Heart left ventricle (tissue), 16 donors: Measurements from ENCODE around the gene SYNPO. TPM values are rescaled to one million over a fixed set of nuclear protein-coding genes. Genes with fewer than 3 reads are reported as not detected.
A peak's percentile ranks its signal among the peaks of the same experiment; 100 is the strongest.

Experiments used
- ATAC-seq, 4 donors: fragments of 200-7000 bp; cut with Tn5 transposase; one replicate each; pipeline ENCODE4 v1.9.1; 2020 to 2022; ENCODE audit warnings: moderate library complexity in 4 of 4, mild to moderate bottlenecking in 3 of 4, moderate number of reproducible peaks in 1 of 4
- DNase-seq, 5 donors: peaks; one replicate each; pipeline ENCODE4 v3.0.0-alpha.2; 2020
- H3K27ac ChIP-seq, 12 donors: fragments of 200-600 bp; sonication (generic) in 4 of 12; one replicate each; pipeline versions ENCODE4 v1.5.0 to v1.8.0; 2016 to 2022; ENCODE audit warnings: mild to moderate bottlenecking in 2 of 12
- H3K27me3 ChIP-seq, 9 donors: fragments of 200-600 bp; sonication (generic) in 2 of 9; one replicate each; pipeline versions ENCODE4 v1.5.1 to v1.8.0; 2016 to 2022; ENCODE audit warnings: mild to moderate bottlenecking in 3 of 9
- H3K36me3 ChIP-seq, 9 donors: fragments of 200-600 bp; sonication (generic) in 2 of 9; one replicate each; pipeline versions ENCODE4 v1.5.0 to v1.8.0; 2018 to 2022; ENCODE audit warnings: mild to moderate bottlenecking in 2 of 9
- H3K4me1 ChIP-seq, 12 donors: fragments of 200-600 bp; sonication (generic) in 4 of 12; one replicate each; pipeline versions ENCODE4 v1.5.0 to v1.8.0; 2016 to 2022; ENCODE audit warnings: mild to moderate bottlenecking in 3 of 12
- H3K4me3 ChIP-seq, 12 donors: fragments of 200-600 bp; sonication (generic) in 4 of 12; one replicate each; pipeline versions ENCODE4 v1.5.0 to v1.8.0; 2017 to 2022; ENCODE audit warnings: mild to moderate bottlenecking in 9 of 12, moderate library complexity in 4 of 12
- H3K9me3 ChIP-seq, 12 donors: fragments of 200-600 bp; sonication (generic) in 4 of 12; one replicate each; pipeline versions ENCODE4 v1.5.0 to v1.8.0; 2016 to 2022; ENCODE audit warnings: mild to moderate bottlenecking in 1 of 12
- POLR2A ChIP-seq, 2 donors: fragments of 450-650 bp; IDR thresholded peaks; one replicate each; pipeline ENCODE4 v1.6.1; 2017; ENCODE audit warnings: antibody characterized with exemption in 2 of 2, mild to moderate bottlenecking in 2 of 2, moderate library complexity in 2 of 2
- WGBS, 4 donors: extraction: QIAGEN DNeasy Blood & Tissue Kit in 2 of 4; methylation state at CpG; one replicate each; pipeline versions ENCODE4 v1.1.5 to v1.1.7; 2013 to 2018; 5-methylcytosine and 5-hydroxymethylcytosine counted together
- intact Hi-C, 10 donors: fragments of 100-400 bp; cut with DNase I; formaldehyde crosslinking; loops; one replicate each; pipeline versions ENCODE4 v1.11.1 to v1.14.2; 2022
- polyA plus RNA-seq, 2 donors: library from polyadenylated mRNA; stranded (reverse); fragments of 200-250 nt; gene quantifications; one replicate each; pipeline ENCODE4 v1.2.3, GENCODE V29; 2013
- total RNA-seq, 9 donors: library from RNA; depleted of rRNA in 2 of 9; stranded (reverse); fragments of >200 nt in 2 of 9; fragmentation: NEBNext Ultra II Directional in 3 of 9; extraction: Animal tissue kit (Norgen Biotek cat#: 25700) in 3 of 9; gene quantifications; one replicate each; pipeline versions ENCODE4 v1.1.0 to v1.2.4, GENCODE V29; 2016 to 2023
- TF ChIP-seq, protein P1 (sequence below), 12 donors: fragments of 200-600 bp; sonication (generic) in 4 of 12; IDR thresholded peaks; one replicate each; pipeline versions ENCODE4 v1.5.0 to v1.8.0; 2018 to 2022; ENCODE audit warnings: antibody characterized with exemption in 12 of 12, mild to moderate bottlenecking in 5 of 12
- donor health status: ischemic (EF 13 %, LVEDD 7.1; RV severe dilation, severe dysfunction).
- donor health status: healthy with polysubstance abuse.
- donor health status: DM: no; HTN: yes; CAD: no.
- donor health status: DM: no; HTN: no; CAD: no.
- donor health status: ischemic (EF 25% LVEDD 6.9; RV normal size, moderate dysfunction).
- donor health status: ischemic (EF 25% LVEDD 5.7; RV mildly dilated, moderate dysfunction).
- donor health status: healthy.
- donor health status: DM: yes; HTN: yes; CAD: no.
- donor health status: ischemic (EF 35%, LVEDD 5.7; RV mildly dilated, moderate dysfunction).
- donor health status: nonischemic (EF 11% LVEDD 7.7; RV severe dilation, severe dysfunction).
- donor health status: DM: yes; HTN: yes; CAD: no.
- donor health status: PGD.
- donor health status: ischemic (EF 29% LVEDD 5.4; RV normal size, mild dysfunction).
- donor health status: nonischemic (EF 23%, LVEDD 6.1; RV moderate dilation, normal function).

Gene SYNPO
- total and polyA plus RNA-seq, 11 donors: 304 to 791 (median 590) TPM

DNA sequence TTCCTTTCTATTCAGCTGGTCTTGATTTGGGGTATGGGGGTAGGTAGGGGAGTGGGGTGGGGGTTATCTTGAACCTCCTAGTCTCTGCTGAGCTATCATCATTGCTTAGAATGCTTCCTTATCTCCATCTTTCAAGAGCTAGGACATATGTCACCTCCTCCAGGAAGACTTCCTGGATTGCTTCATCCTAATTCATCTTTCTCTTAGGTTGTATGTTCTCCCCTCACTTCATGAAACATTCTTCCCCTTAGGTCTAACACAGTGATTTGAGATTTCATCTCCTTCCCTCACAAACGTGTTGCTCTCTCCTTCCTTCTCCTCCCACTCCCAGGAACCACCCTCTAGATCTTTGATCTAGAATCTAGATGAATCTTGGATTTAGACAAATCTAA, 2.4 kb upstream of the SYNPO start:
- H3K4me3 ChIP-seq: no peak overlapping the region
- peaks cover 35 to 94% (median 69%) of the 10 kb centered on the region in 12 donors for H3K4me1 ChIP-seq
- H3K36me3 ChIP-seq: peaks cover 0 to 18% (median 4%) of the 10 kb centered on the region in 9 donors
- 25 to 44% (median 29%) methylated on average over 1 of the region's 1 CpG for WGBS, 4 donors
- ATAC-seq: no peak
- H3K9me3 ChIP-seq: no peaks in the 10 kb centered on the region
- peak overlapping the region in 11 of 12 donors; percentile 75 to 100 (median 97) for H3K27ac ChIP-seq
- intact Hi-C loops: loop anchor here in 1 of 10 donors (2.0 kb wide), 1 partner anchor 43 kb away; no protein-coding TSS in a partner anchor
- H3K27me3 ChIP-seq: no peaks in the 10 kb centered on the region
- DNase-seq: no peak
- TF ChIP-seq, protein P1, sequence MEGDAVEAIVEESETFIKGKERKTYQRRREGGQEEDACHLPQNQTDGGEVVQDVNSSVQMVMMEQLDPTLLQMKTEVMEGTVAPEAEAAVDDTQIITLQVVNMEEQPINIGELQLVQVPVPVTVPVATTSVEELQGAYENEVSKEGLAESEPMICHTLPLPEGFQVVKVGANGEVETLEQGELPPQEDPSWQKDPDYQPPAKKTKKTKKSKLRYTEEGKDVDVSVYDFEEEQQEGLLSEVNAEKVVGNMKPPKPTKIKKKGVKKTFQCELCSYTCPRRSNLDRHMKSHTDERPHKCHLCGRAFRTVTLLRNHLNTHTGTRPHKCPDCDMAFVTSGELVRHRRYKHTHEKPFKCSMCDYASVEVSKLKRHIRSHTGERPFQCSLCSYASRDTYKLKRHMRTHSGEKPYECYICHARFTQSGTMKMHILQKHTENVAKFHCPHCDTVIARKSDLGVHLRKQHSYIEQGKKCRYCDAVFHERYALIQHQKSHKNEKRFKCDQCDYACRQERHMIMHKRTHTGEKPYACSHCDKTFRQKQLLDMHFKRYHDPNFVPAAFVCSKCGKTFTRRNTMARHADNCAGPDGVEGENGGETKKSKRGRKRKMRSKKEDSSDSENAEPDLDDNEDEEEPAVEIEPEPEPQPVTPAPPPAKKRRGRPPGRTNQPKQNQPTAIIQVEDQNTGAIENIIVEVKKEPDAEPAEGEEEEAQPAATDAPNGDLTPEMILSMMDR (IDR thresholded peaks at IDR 0.05): no peak
- no peak for TF ChIP-seq POLR2A (IDR thresholded peaks at IDR 0.05)

DNA sequence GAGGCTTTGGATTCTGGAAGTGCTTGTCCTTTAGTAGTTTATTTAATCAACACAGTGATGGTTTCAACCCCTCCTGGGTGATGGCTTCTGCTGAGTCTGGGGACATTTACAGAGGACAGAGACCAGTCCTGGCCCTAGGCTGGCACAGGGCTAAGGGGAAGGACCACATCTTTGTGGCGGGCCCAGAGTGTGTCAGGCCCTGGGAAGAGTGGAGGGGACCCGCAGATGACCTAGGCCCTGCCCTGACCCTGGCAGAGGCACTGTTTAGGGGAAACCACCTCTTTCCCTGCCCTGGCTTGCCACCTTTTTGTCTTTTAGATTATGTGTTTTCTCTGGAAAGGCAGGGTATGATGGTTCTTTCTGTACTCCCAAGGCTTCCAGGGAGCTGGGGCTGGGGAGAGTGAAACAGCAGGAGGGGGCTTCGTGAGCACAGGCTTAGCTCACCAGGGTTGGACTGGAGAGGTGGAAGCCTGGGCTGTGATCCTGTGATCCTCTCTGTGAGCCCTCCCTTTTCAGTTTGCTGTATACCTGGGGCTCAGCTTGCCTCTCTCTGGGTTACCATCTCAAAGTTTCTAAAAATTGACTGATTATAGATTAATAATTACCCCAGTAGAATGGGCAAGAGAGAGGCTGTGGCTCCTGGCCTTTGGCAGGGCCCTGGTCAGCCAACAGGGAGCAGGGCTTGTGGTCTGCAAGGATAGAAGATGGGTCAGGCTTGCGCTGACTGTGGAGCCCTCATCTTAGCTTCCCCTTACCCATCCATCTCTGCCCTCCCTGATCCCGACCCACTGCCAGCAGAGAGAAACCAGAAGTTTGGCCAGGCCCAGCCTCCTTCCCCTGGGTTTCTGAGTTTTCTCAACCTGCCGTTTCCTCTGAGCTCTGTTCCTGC, 1.7 kb upstream of the SYNPO start:
- TF ChIP-seq POLR2A (IDR thresholded peaks at IDR 0.05): no peak
- TF ChIP-seq, protein P1 (IDR thresholded peaks at IDR 0.05): no peak
- intact Hi-C loops: loop anchor here in 1 of 10 donors (2.0 kb wide), 1 partner anchor 44 kb away; no protein-coding TSS in a partner anchor
- H3K4me1 ChIP-seq: peaks cover 36 to 95% (median 73%) of the 10 kb centered on the region in 12 donors

GRCh38 chr5:150639377-150639692, 1.1 kb upstream of the SYNPO start:
- Histone ChIP-seq H3K4me3 (no peak overlapping the region), H3K9me3 (no peaks in the 10 kb centered on the region), H3K36me3 (peaks cover 0 to 15% (median 0%) of the 10 kb centered on the region in 9 donors), H3K27ac (peak overlapping the region in 11 of 12 donors; percentile 75 to 100 (median 97)), H3K4me1 (peaks cover 41 to 97% (median 79%) of the 10 kb centered on the region in 12 donors), H3K27me3 (no peaks in the 10 kb centered on the region)
- DNase-seq: peak in 1 of 5 donors; percentile 41
- intact Hi-C loops: loop anchor here in 1 of 10 donors (2.0 kb wide), 1 partner anchor 45 kb away; no protein-coding TSS in a partner anchor
- ATAC-seq: no peak
- WGBS, 4 donors: 75 to 84% (median 82%) methylated on average over 3 of the region's 3 CpGs
- TF ChIP-seq, protein P1 (IDR thresholded peaks at IDR 0.05): no peak
- no peak for TF ChIP-seq POLR2A (IDR thresholded peaks at IDR 0.05)

More for the DNA sequence above, 1.7 kb upstream of the SYNPO start:
- H3K27me3 ChIP-seq: no peaks in the 10 kb centered on the region
- no peaks in the 10 kb centered on the region for H3K9me3 ChIP-seq
- H3K4me3 ChIP-seq: no peak overlapping the region
- DNase-seq: peak in 1 of 5 donors; percentile 26
- no peak for ATAC-seq
- peaks cover 0 to 15% (median 4%) of the 10 kb centered on the region in 9 donors for H3K36me3 ChIP-seq
- 62 to 74% (median 72%) methylated on average over 6 of the region's 6 CpGs for WGBS, 4 donors
- H3K27ac ChIP-seq: peak overlapping the region in 11 of 12 donors; percentile 75 to 100 (median 97)

DNA sequence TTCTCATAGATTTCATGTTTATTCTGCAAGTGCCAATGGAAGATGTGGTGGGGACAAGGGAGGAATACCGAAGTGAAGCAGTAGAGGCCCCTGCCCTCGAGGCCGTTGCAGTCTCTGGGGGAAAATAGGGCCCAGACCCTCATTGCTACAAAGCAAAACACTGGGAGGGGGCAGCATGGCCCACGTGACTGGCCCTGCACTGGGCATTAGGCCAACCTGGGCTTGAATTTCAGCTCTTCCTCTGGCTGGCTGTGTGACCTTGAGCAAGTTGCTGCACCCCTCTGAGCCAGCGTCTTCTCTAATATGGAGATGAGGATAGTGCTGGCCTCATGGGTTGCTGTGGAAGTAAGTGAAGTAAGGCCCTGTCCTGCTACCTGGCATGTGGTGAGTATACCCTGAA, 709 bp upstream of the SYNPO start:
- Histone ChIP-seq H3K36me3 (peaks cover 0 to 13% (median 0%) of the 10 kb centered on the region in 9 donors), H3K9me3 (no peaks in the 10 kb centered on the region), H3K4me3 (peak overlapping the region in 7 of 12 donors; percentile 50 to 70 (median 55)), H3K27me3 (no peaks in the 10 kb centered on the region), H3K4me1 (peaks cover 45 to 100% (median 83%) of the 10 kb centered on the region in 12 donors), H3K27ac (peak overlapping the region in 11 of 12 donors; percentile 75 to 100 (median 97))
- intact Hi-C loops: loop anchor here in 3 of 10 donors (2.0 to 5.0 kb wide), 3 partner anchors 13 to 45 kb away; no protein-coding TSS in a partner anchor
- DNase-seq (peak in 2 of 5 donors; percentile 20 to 57), ATAC-seq (no peak)
- WGBS, 4 donors: 49 to 62% (median 54%) methylated on average over 5 of the region's 5 CpGs
- TF ChIP-seq, protein P1 (IDR thresholded peaks at IDR 0.05): no peak
- no peak for TF ChIP-seq POLR2A (IDR thresholded peaks at IDR 0.05)
